Prostate gland (tissue), 2 donors: Measurements from ENCODE around the gene MMP14.

Experiments
- CTCF ChIP-seq, 4 experiments: fragments of 200-600 bp in 2 of 4; fragments of 450-650 bp in 2 of 4; sonication (generic) in 2 of 4; IDR thresholded peaks; 1 replicate in 3 of 4; 2 replicates in 1 of 4; pipeline ENCODE4 v1.5.1; 2016 to 2019; ENCODE audit warnings: antibody characterized with exemption in 4 of 4, mild to moderate bottlenecking in 2 of 4, moderate library complexity in 2 of 4
- POLR2A ChIP-seq: fragments of 450-650 bp; IDR thresholded peaks from one replicate; pipeline ENCODE4 v1.6.1; 2016; ENCODE audit warnings: antibody characterized with exemption, mild to moderate bottlenecking
- POLR2AphosphoS5 ChIP-seq: sonication (generic); formaldehyde crosslinking; IDR thresholded peaks from one replicate; pipeline ENCODE4 v1.6.1; 2017; ENCODE audit warnings: antibody characterized with exemption

- no peak for TF ChIP-seq CTCF (IDR thresholded peaks at IDR 0.05)
- TF ChIP-seq POLR2A: no peak
- TF ChIP-seq POLR2AphosphoS5: no peak
These were observed 12.2 kb downstream of the MMP14 start for GRCh38 chr14:22848351-22849164.
